ENCODE measurements around the gene NTF3. TPM values are rescaled to one million over a fixed set of nuclear protein-coding genes. Genes with fewer than 3 reads are reported as not detected.

Gene NTF3
- total RNA-seq, 2 experiments from 2014 or later, result not detected

GRCh38 chr12:5441497-5442236 is 9.8 kb downstream of the NTF3 start:
- peaks cover 36% of the 10 kb centered on the region for H3K27me3 Mint-ChIP-seq
- CTCF ChIA-PET, result no interaction called here
- no peak for DNase-seq
- Histone ChIP-seq H3K4me1 (ENCODE audit: insufficient read depth, low read length) (no peaks in the 10 kb centered on the region), H3K4me3 (ENCODE audit: low read length) (no peak overlapping the region), H3K9me3 (ENCODE audit: control insufficient read depth in 1 of 2, insufficient read depth in 1 of 2, low read length in 2 of 2) (peaks cover 0 to 3% of the 10 kb centered on the region in 2 experiments), H3K27me3 (ENCODE audit: control insufficient read depth in 1 of 2, insufficient read depth in 2 of 2, low read length in 2 of 2) (peaks cover 7 to 8% of the 10 kb centered on the region in 2 experiments), H3K36me3 (ENCODE audit: insufficient read depth, low read length) (no peaks in the 10 kb centered on the region), H3K27ac (ENCODE audit: low read depth in 1 of 2, low read length in 2 of 2) (no peak overlapping the region)
- TF ChIP-seq CTCF (IDR thresholded peaks at IDR 0.05), result no peak
- H3K36me3 Mint-ChIP-seq (ENCODE audit: low read depth), result no peaks in the 10 kb centered on the region
- intact Hi-C loops (cut with DNase I, micrococcal nuclease), result no loop called here
- no peak overlapping the region for H3K4me3 Mint-ChIP-seq
- no peaks in the 10 kb centered on the region for H3K4me1 Mint-ChIP-seq (ENCODE audit: low read depth)
- H3K9me3 Mint-ChIP-seq, result no peaks in the 10 kb centered on the region
- ATAC-seq (ENCODE audit: poor library complexity), result no peak
- POLR2A ChIA-PET, result no interaction called here
- H3K27ac Mint-ChIP-seq, result no peak overlapping the region

DNA sequence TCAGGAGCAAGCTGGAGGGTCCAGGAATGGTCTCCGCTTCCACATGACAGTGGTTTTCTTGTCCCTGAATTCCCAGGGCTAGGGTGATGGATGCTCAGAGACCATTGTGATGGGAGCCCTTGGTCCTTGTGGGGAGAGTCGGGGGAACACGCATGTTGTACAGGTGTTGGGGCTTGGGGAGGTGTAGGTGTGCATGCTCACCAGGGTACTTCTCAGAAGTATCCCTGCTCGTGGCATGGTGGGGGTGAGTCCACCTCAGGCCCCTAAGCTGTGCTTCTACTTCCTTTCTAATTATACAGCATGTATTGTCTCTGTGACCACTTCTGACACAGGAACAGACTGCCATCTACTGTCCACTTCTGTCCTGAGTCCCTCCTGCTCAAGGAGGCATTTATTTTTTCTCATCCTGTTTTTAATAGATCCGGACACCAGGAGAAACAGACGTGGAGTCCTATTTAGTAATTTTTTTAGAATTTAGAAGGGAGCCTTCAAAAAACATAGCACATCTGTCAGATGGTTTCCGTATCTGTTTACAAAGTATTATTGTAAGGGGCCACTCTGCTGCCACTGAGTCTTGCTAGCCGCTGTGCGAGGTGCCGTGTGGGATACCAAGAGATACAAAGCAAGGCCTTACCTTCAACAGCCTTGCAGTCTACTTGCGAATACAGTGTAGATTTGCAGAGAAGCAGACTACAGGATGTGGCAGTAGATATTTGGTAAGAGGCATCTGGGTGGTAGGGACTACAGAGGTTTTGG is 10.5 kb downstream of the NTF3 start:
- intact Hi-C loops (cut with DNase I, micrococcal nuclease), result no loop called here

GRCh38 chr12:5444520-5444919 is 12.6 kb downstream of the NTF3 start:
- ATAC-seq (ENCODE audit: poor library complexity) (no peak), DNase-seq (no peak)
- H3K4me1 Mint-ChIP-seq (ENCODE audit: low read depth), result no peaks in the 10 kb centered on the region
- H3K9me3 Mint-ChIP-seq, result no peaks in the 10 kb centered on the region
- H3K4me3 Mint-ChIP-seq, result no peak overlapping the region
- H3K27ac ChIP-seq (ENCODE audit: low read depth in 1 of 2, low read length in 2 of 2), result no peak overlapping the region
- H3K4me3 ChIP-seq (ENCODE audit: low read length), result no peak overlapping the region
- peaks cover 0 to 3% of the 10 kb centered on the region in 2 experiments for H3K9me3 ChIP-seq (ENCODE audit: control insufficient read depth in 1 of 2, insufficient read depth in 1 of 2, low read length in 2 of 2)
- H3K4me1 ChIP-seq (ENCODE audit: insufficient read depth, low read length), result no peaks in the 10 kb centered on the region
- H3K36me3 ChIP-seq (ENCODE audit: insufficient read depth, low read length), result no peaks in the 10 kb centered on the region
- no peaks in the 10 kb centered on the region for H3K36me3 Mint-ChIP-seq (ENCODE audit: low read depth)
- no peak overlapping the region for H3K27ac Mint-ChIP-seq
- TF ChIP-seq CTCF (IDR thresholded peaks at IDR 0.05), result no peak
- H3K27me3 Mint-ChIP-seq, result peaks cover 47% of the 10 kb centered on the region
- intact Hi-C loops (cut with DNase I, micrococcal nuclease), result no loop called here
- CTCF ChIA-PET, result no interaction called here
- POLR2A ChIA-PET, result no interaction called here
- H3K27me3 ChIP-seq (ENCODE audit: control insufficient read depth in 1 of 2, insufficient read depth in 2 of 2, low read length in 2 of 2), result peaks cover 5 to 8% of the 10 kb centered on the region in 2 experiments

More for the DNA sequence above, 10.5 kb downstream of the NTF3 start:
- Mint-ChIP-seq H3K27me3 (peaks cover 43% of the 10 kb centered on the region), H3K4me1 (ENCODE audit: low read depth) (no peaks in the 10 kb centered on the region), H3K9me3 (no peaks in the 10 kb centered on the region), H3K36me3 (ENCODE audit: low read depth) (no peaks in the 10 kb centered on the region), H3K4me3 (no peak overlapping the region), H3K27ac (no peak overlapping the region)
- Histone ChIP-seq H3K4me1 (ENCODE audit: insufficient read depth, low read length) (no peaks in the 10 kb centered on the region), H3K27ac (ENCODE audit: low read depth in 1 of 2, low read length in 2 of 2) (no peak overlapping the region), H3K27me3 (ENCODE audit: control insufficient read depth in 1 of 2, insufficient read depth in 2 of 2, low read length in 2 of 2) (peaks cover 5 to 8% of the 10 kb centered on the region in 2 experiments), H3K9me3 (ENCODE audit: control insufficient read depth in 1 of 2, insufficient read depth in 1 of 2, low read length in 2 of 2) (peaks cover 0 to 3% of the 10 kb centered on the region in 2 experiments), H3K36me3 (ENCODE audit: insufficient read depth, low read length) (no peaks in the 10 kb centered on the region), H3K4me3 (ENCODE audit: low read length) (no peak overlapping the region)
- ATAC-seq (ENCODE audit: poor library complexity), result no peak
- DNase-seq, result no peak
- CTCF ChIA-PET, result no interaction called here
- TF ChIP-seq CTCF (IDR thresholded peaks at IDR 0.05), result no peak
- POLR2A ChIA-PET, result no interaction called here
